CD8-positive, alpha-beta memory T cell (primary cell): ENCODE measurements around the gene PHYHD1. TPM values are rescaled to one million over a fixed set of nuclear protein-coding genes. Genes with fewer than 3 reads are reported as not detected.
"Not testable (repeated sequence)": the region's sequence is repeated elsewhere in the genome, so short reads cannot be mapped to it uniquely, and the experiment has no call there.

ENCODE experiments used
- CTCF ChIA-PET: fragments of 350-600 bp; sonication (Branson Sonifier 250); formaldehyde crosslinking; loops from one replicate; lab custom pipeline; 2021; ENCODE audit warnings: antibody characterized with exemption; lab: Charles Lee
- POLR2A ChIA-PET: fragments of 350-600 bp; sonication (Branson Sonifier 250); formaldehyde crosslinking; loops from one replicate; lab custom pipeline; 2021; ENCODE audit warnings: antibody characterized with exemption; lab: Charles Lee
- DNase-seq, 5 donors: peaks; one replicate each; pipeline versions ENCODE4 v3.0.0 to v3.0.0-alpha.2; 2020 to 2022; ENCODE audit warnings: mixed read lengths in 1 of 5
- H3K27ac ChIP-seq: one replicate; pipeline ENCODE4 v1.7.0; 2013; ENCODE audit warnings: low read depth, mild to moderate bottlenecking, low read length, moderate library complexity
- H3K27me3 ChIP-seq: 2 replicates; pipeline ENCODE4 v1.7.0; 2013; ENCODE audit warnings: low read length, mild to moderate bottlenecking; ENCODE audit not compliant: insufficient read depth, poor library complexity, severe bottlenecking
- H3K36me3 ChIP-seq: 2 replicates; pipeline ENCODE4 v1.7.0; 2013; ENCODE audit warnings: mild to moderate bottlenecking, low read length, moderate library complexity; ENCODE audit not compliant: insufficient read depth
- H3K4me1 ChIP-seq: 2 replicates; pipeline ENCODE4 v1.7.0; 2013; ENCODE audit warnings: mild to moderate bottlenecking, low read length, moderate library complexity; ENCODE audit not compliant: insufficient read depth
- H3K4me3 ChIP-seq: 2 replicates; pipeline ENCODE4 v1.7.0; 2013; ENCODE audit warnings: mild to moderate bottlenecking, low read length
- H3K9me3 ChIP-seq: 2 replicates; pipeline ENCODE4 v1.7.0; 2013; ENCODE audit warnings: mild to moderate bottlenecking, low read length
- H3K27ac Mint-ChIP-seq, 8 donors: one replicate each; pipeline ENCODE4 v1.8.0; 2020 to 2021; ENCODE audit warnings: mixed read lengths in 8 of 8, mild to moderate bottlenecking in 6 of 8, inconsistent platforms in 3 of 8, moderate library complexity in 3 of 8
- H3K27me3 Mint-ChIP-seq, 2 donors: one replicate each; pipeline ENCODE4 v1.8.0; 2020 to 2021; ENCODE audit warnings: mixed read lengths in 2 of 2, mild to moderate bottlenecking in 1 of 2, moderate library complexity in 1 of 2
- H3K36me3 Mint-ChIP-seq, 3 donors: one replicate each; pipeline ENCODE4 v1.8.0; 2020 to 2021; ENCODE audit warnings: mixed read lengths in 3 of 3, inconsistent platforms in 1 of 3, mild to moderate bottlenecking in 1 of 3
- H3K4me1 Mint-ChIP-seq, 3 donors: one replicate each; pipeline ENCODE4 v1.8.0; 2020 to 2021; ENCODE audit warnings: mixed read lengths in 3 of 3, inconsistent platforms in 1 of 3, mild to moderate bottlenecking in 1 of 3
- H3K4me3 Mint-ChIP-seq, 7 donors: one replicate each; pipeline ENCODE4 v1.8.0; 2020 to 2021; ENCODE audit warnings: mixed read lengths in 7 of 7, mild to moderate bottlenecking in 6 of 7, moderate library complexity in 4 of 7, inconsistent platforms in 2 of 7
- H3K9me3 Mint-ChIP-seq, 5 donors: one replicate each; pipeline ENCODE4 v1.8.0; 2020 to 2022; ENCODE audit warnings: mixed read lengths in 5 of 5, mild to moderate bottlenecking in 3 of 5, moderate library complexity in 2 of 5, inconsistent platforms in 1 of 5
- polyA plus RNA-seq: library from polyadenylated mRNA; unstranded; fragments of 300-500 nt; fragmentation: Illumina TruSeq; gene quantifications from one replicate; pipeline ENCODE4 v1.2.3, GENCODE V29; 2021
- total RNA-seq, 2 experiments: library from RNA; stranded (reverse); gene quantifications; one replicate each; pipeline ENCODE4 v1.2.3, GENCODE V29; 2021

The PHYHD1 gene
- total and polyA plus RNA-seq, 3 experiments from 2014 or later: 0.20 to 0.64 TPM; not detected in 1

GRCh38 chr9:128943832-128944620 is 23.2 kb downstream of the PHYHD1 start:
- Histone ChIP-seq H3K4me3 (no peak overlapping the region), H3K27ac (no peak overlapping the region), H3K27me3 (no peaks in the 10 kb centered on the region), H3K36me3 (no peaks in the 10 kb centered on the region), H3K9me3 (no peaks in the 10 kb centered on the region), H3K4me1 (peaks cover 20% of the 10 kb centered on the region)
- Mint-ChIP-seq H3K4me3 (peak overlapping the region in 1 of 7 donors; percentile 24), H3K27ac (peak overlapping the region in 4 of 8 donors; percentile 25 to 72 (median 46)), H3K9me3 (no peaks in the 10 kb centered on the region), H3K36me3 (peaks cover 0 to 23% (median 0%) of the 10 kb centered on the region in 3 donors), H3K27me3 (no peaks in the 10 kb centered on the region), H3K4me1 (peaks cover 21 to 35% (median 33%) of the 10 kb centered on the region in 3 donors)
- POLR2A ChIA-PET: no interaction called here
- peak in 1 of 5 donors; percentile 18 for DNase-seq
- CTCF ChIA-PET: interaction anchor here (1.4 kb wide), 1 partner anchor 16 kb away, joined by 3 read pairs; no protein-coding TSS in a partner anchor

GRCh38 chr9:128944966-128945365 is 24.2 kb downstream of the PHYHD1 start:
- H3K27ac ChIP-seq, H3K4me3 ChIP-seq, H3K27me3 ChIP-seq, H3K36me3 ChIP-seq, H3K27me3 Mint-ChIP-seq, CTCF ChIA-PET, POLR2A ChIA-PET, H3K9me3 Mint-ChIP-seq, H3K9me3 ChIP-seq: not testable (repeated sequence)
- Mint-ChIP-seq H3K36me3 (peaks cover 0 to 23% (median 0%) of the 10 kb centered on the region in 3 donors), H3K4me1 (peaks cover 21 to 36% (median 34%) of the 10 kb centered on the region in 3 donors), H3K4me3 (peak overlapping the region in 1 of 7 donors; percentile 24), H3K27ac (peak overlapping the region in 3 of 8 donors; percentile 25 to 66 (median 50))
- peak in 1 of 5 donors; percentile 7 for DNase-seq
- peaks cover 20% of the 10 kb centered on the region for H3K4me1 ChIP-seq

GRCh38 chr9:128945798-128946501 is 25.2 kb downstream of the PHYHD1 start:
- Mint-ChIP-seq H3K4me3 (peak overlapping the region; percentile 87 to 99 (median 98)), H3K36me3 (peaks cover 0 to 27% (median 0%) of the 10 kb centered on the region in 3 donors), H3K27me3 (no peaks in the 10 kb centered on the region), H3K9me3 (no peaks in the 10 kb centered on the region), H3K4me1 (peaks cover 21 to 39% (median 39%) of the 10 kb centered on the region in 3 donors), H3K27ac (peak overlapping the region in 6 of 8 donors; percentile 95 to 98 (median 98))
- CTCF ChIA-PET: no interaction called here
- no peak overlapping the region for H3K27ac ChIP-seq
- POLR2A ChIA-PET: no interaction called here
- peaks cover 20% of the 10 kb centered on the region for H3K4me1 ChIP-seq
- peak in 1 of 5 donors; percentile 41 for DNase-seq
- H3K9me3 ChIP-seq: no peaks in the 10 kb centered on the region
- H3K4me3 ChIP-seq: peak overlapping the region; percentile 93
- no peaks in the 10 kb centered on the region for H3K36me3 ChIP-seq
- no peaks in the 10 kb centered on the region for H3K27me3 ChIP-seq

GRCh38 chr9:128946571-128947276 is 25.9 kb downstream of the PHYHD1 start:
- DNase-seq: peak in 1 of 5 donors; percentile 36
- POLR2A ChIA-PET: no interaction called here
- no peaks in the 10 kb centered on the region for H3K9me3 Mint-ChIP-seq

GRCh38 chr9:128947277-128947526 is 26.4 kb downstream of the PHYHD1 start:
- Mint-ChIP-seq H3K4me1 (peaks cover 21 to 43% (median 42%) of the 10 kb centered on the region in 3 donors), H3K36me3 (peaks cover 0 to 35% (median 2%) of the 10 kb centered on the region in 3 donors), H3K27ac (peak overlapping the region; percentile 95 to 99 (median 98)), H3K27me3 (no peaks in the 10 kb centered on the region), H3K9me3 (no peaks in the 10 kb centered on the region), H3K4me3 (peak overlapping the region; percentile 88 to 99 (median 98))
- H3K27me3 ChIP-seq: no peaks in the 10 kb centered on the region
- ChIA-PET CTCF (no interaction called here), POLR2A (no interaction called here)
- peaks cover 20% of the 10 kb centered on the region for H3K4me1 ChIP-seq
- no peaks in the 10 kb centered on the region for H3K36me3 ChIP-seq
- H3K27ac ChIP-seq: peak overlapping the region; percentile 86
- H3K4me3 ChIP-seq: peak overlapping the region; percentile 93
- no peaks in the 10 kb centered on the region for H3K9me3 ChIP-seq
- DNase-seq: no peak

More at GRCh38 chr9:128946571-128947276, 25.9 kb downstream of the PHYHD1 start:
- Histone ChIP-seq H3K27ac (peak overlapping the region; percentile 86), H3K9me3 (no peaks in the 10 kb centered on the region), H3K27me3 (no peaks in the 10 kb centered on the region), H3K4me1 (peaks cover 20% of the 10 kb centered on the region), H3K36me3 (no peaks in the 10 kb centered on the region), H3K4me3 (peak overlapping the region; percentile 93)
- H3K4me1 Mint-ChIP-seq: peaks cover 21 to 43% (median 42%) of the 10 kb centered on the region in 3 donors
- H3K27ac Mint-ChIP-seq: peak overlapping the region; percentile 95 to 99 (median 98)
- H3K36me3 Mint-ChIP-seq: peaks cover 0 to 31% (median 2%) of the 10 kb centered on the region in 3 donors
- CTCF ChIA-PET: no interaction called here
- peak overlapping the region; percentile 88 to 99 (median 98) for H3K4me3 Mint-ChIP-seq
- no peaks in the 10 kb centered on the region for H3K27me3 Mint-ChIP-seq

GRCh38 chr9:128947527-128948301 is 26.9 kb downstream of the PHYHD1 start, which contains the start of the genes DOLK and NUP188:
TSS of gene DOLK (minus strand) at chr9:128947603. CDS start at chr9:128947303, 300 bp downstream.
TSS of gene NUP188 (plus strand) at chr9:128947699. CDS start at chr9:128947720, 21 bp downstream.
- H3K4me3 Mint-ChIP-seq: peak within 1 kb of the TSS; percentile 88 to 99 (median 98)
- H3K4me1 ChIP-seq: peaks cover 20% of the 10 kb centered on the region
- POLR2A ChIA-PET: interaction anchor here (0.5 to 0.6 kb wide), 2 partner anchors 72 to 148 kb away, joined by 3 to 7 read pairs; no protein-coding TSS in a partner anchor

GRCh38 chr9:128961403-128961802 is 40.6 kb downstream of the PHYHD1 start:
- H3K4me3 ChIP-seq, H3K9me3 Mint-ChIP-seq, H3K4me3 Mint-ChIP-seq, POLR2A ChIA-PET, H3K9me3 ChIP-seq, H3K27ac ChIP-seq, H3K4me1 Mint-ChIP-seq, H3K4me1 ChIP-seq, DNase-seq, H3K27ac Mint-ChIP-seq, H3K27me3 ChIP-seq, H3K27me3 Mint-ChIP-seq: not testable (repeated sequence)
- CTCF ChIA-PET: interaction anchor here (1.0 kb wide), 1 partner anchor 13 kb away, joined by 3 read pairs; no protein-coding TSS in a partner anchor
- peaks cover 34% of the 10 kb centered on the region for H3K36me3 ChIP-seq
- peaks cover 0 to 64% (median 0%) of the 10 kb centered on the region in 3 donors for H3K36me3 Mint-ChIP-seq

More at GRCh38 chr9:128947527-128948301, 26.9 kb downstream of the PHYHD1 start, which contains the start of the genes DOLK and NUP188:
- Mint-ChIP-seq H3K4me1 (peaks cover 22 to 46% (median 45%) of the 10 kb centered on the region in 3 donors), H3K9me3 (no peaks in the 10 kb centered on the region), H3K27ac (peak within 1 kb of the TSS; percentile 95 to 99 (median 98)), H3K27me3 (no peaks in the 10 kb centered on the region), H3K36me3 (peaks cover 0 to 40% (median 2%) of the 10 kb centered on the region in 3 donors)
- H3K4me3 ChIP-seq: peak within 1 kb of the TSS; percentile 93
- peak within 1 kb of the TSS; percentile 86 for H3K27ac ChIP-seq
- no peaks in the 10 kb centered on the region for H3K36me3 ChIP-seq
- peak; percentile 96 to 99 (median 98) for DNase-seq
- H3K9me3 ChIP-seq: no peaks in the 10 kb centered on the region
- CTCF ChIA-PET: interaction anchor here (0.6 to 1.3 kb wide), 4 partner anchors 13 to 1517 kb away, joined by 3 to 4 read pairs (median 3); partner anchors contain the start of gene ENDOG
- no peaks in the 10 kb centered on the region for H3K27me3 ChIP-seq
